PC-3 (cell line): Measurements from ENCODE around the gene HCN3. TPM values are rescaled to one million over a fixed set of nuclear protein-coding genes. Genes with fewer than 3 reads are reported as not detected.

Experiments used
- ATAC-seq: fragments of 200-7000 bp; cut with Tn5 transposase; 2 replicates; pipeline ENCODE4 v1.9.1; 2020; ENCODE audit warnings: mild to moderate bottlenecking, moderate library complexity
- BruUV-seq: library from RNA; stranded (reverse); fragments of 400-500 nt; replicated peaks from 2 replicates; lab custom pipeline; 2021; lab: Mats Ljungman, UMichigan
- CTCF ChIA-PET: fragments of 300-600 bp; sonication (Branson Sonifier 250); formaldehyde crosslinking; loops from one replicate; lab custom pipeline; 2022; ENCODE audit warnings: antibody characterized with exemption; lab: Charles Lee
- POLR2A ChIA-PET: fragments of 300-600 bp; sonication (Branson Sonifier 250); formaldehyde crosslinking; loops from one replicate; lab custom pipeline; 2022; ENCODE audit warnings: antibody characterized with exemption; ENCODE audit not compliant: unreplicated experiment; lab: Charles Lee
- DNase-seq: peaks from one replicate; pipeline ENCODE4 v3.0.0-alpha.2; 2015
- H2AFZ ChIP-seq: fragments of 300-600 bp; sonication (generic); 2 replicates; pipeline ENCODE4 v1.6.0; 2016; ENCODE audit warnings: antibody characterized with exemption, low read length
- H3F3A ChIP-seq: fragments of 300-600 bp; sonication (generic); one replicate; pipeline ENCODE4 v1.6.0; 2017; ENCODE audit warnings: antibody characterized with exemption, low read length, control low read depth, mild to moderate bottlenecking; ENCODE audit not compliant: unreplicated experiment
- H3K27ac ChIP-seq: fragments of 300-600 bp; sonication (generic); 2 replicates; pipeline ENCODE4 v1.5.1; 2016; ENCODE audit warnings: mild to moderate bottlenecking, low read length
- H3K27me3 ChIP-seq: fragments of 300-600 bp; sonication (generic); 2 replicates; pipeline ENCODE4 v1.6.1; 2016; ENCODE audit warnings: low read length, mixed read lengths
- H3K36me3 ChIP-seq: fragments of 300-600 bp; sonication (generic); 2 replicates; pipeline ENCODE4 v1.6.1; 2016; ENCODE audit warnings: low read depth, mixed run types, low read length, mixed read lengths
- H3K4me1 ChIP-seq: fragments of 300-600 bp; sonication (generic); 2 replicates; pipeline ENCODE4 v1.5.1; 2016; ENCODE audit warnings: low read length; ENCODE audit not compliant: insufficient read depth
- H3K4me2 ChIP-seq: fragments of 300-600 bp; sonication (generic); 2 replicates; pipeline ENCODE4 v1.6.0; 2016; ENCODE audit warnings: low read length
- H3K4me3 ChIP-seq: fragments of 300-600 bp; sonication (generic); 2 replicates; pipeline ENCODE4 v1.5.1; 2016; ENCODE audit warnings: mild to moderate bottlenecking, low read length, mixed read lengths
- H3K79me2 ChIP-seq: fragments of 300-600 bp; sonication (generic); 2 replicates; pipeline ENCODE4 v1.6.1; 2017; ENCODE audit warnings: low read length, mixed read lengths
- H3K9ac ChIP-seq: fragments of 300-600 bp; sonication (generic); 2 replicates; pipeline ENCODE4 v1.6.0; 2016; ENCODE audit warnings: mild to moderate bottlenecking, low read length
- H3K9me2 ChIP-seq: fragments of 300-600 bp; sonication (generic); replicated peaks from 2 replicates; pipeline ENCODE4 v1.6.1; 2016; ENCODE audit warnings: mixed run types, low read length, mixed read lengths
- H3K9me3 ChIP-seq: fragments of 300-600 bp; sonication (generic); 2 replicates; pipeline ENCODE4 v1.6.1; 2016; ENCODE audit warnings: low read length, mixed read lengths
- H4K20me1 ChIP-seq: fragments of 300-600 bp; sonication (generic); 2 replicates; pipeline ENCODE4 v1.6.1; 2016; ENCODE audit warnings: low read length, mixed read lengths
- EZH2 ChIP-seq: fragments of 300-600 bp; sonication (generic); IDR thresholded peaks from one replicate; pipeline ENCODE4 v1.6.1; 2017; ENCODE audit warnings: antibody characterized with exemption, mild to moderate bottlenecking, low read length; ENCODE audit not compliant: unreplicated experiment
- EZH2phosphoT487 ChIP-seq: fragments of 300-600 bp; sonication (generic); IDR thresholded peaks from 2 replicates; pipeline ENCODE4 v1.6.1; 2018; ENCODE audit warnings: mild to moderate bottlenecking, antibody characterized with exemption, low read length, borderline replicate concordance
- intact Hi-C: fragments of 100-400 bp; cut with micrococcal nuclease; formaldehyde crosslinking; loops from 2 replicates; pipeline ENCODE4 v1.9.0; 2023
- total RNA-seq: library from RNA; depleted of rRNA; stranded (reverse); fragments of >200 nt; gene quantifications from 2 replicates; pipeline ENCODE4 v1.2.3, GENCODE V29; 2014
- TF ChIP-seq, protein P1 (sequence below): fragments of 300-600 bp; sonication (generic); conservative IDR thresholded peaks from 2 replicates; pipeline ENCODE4 v1.5.1; 2017; ENCODE audit warnings: antibody characterized with exemption, low read depth, mild to moderate bottlenecking, low read length

Gene HCN3
- total RNA-seq, 1 experiment from 2014 or later, result 1.9 TPM

DNA sequence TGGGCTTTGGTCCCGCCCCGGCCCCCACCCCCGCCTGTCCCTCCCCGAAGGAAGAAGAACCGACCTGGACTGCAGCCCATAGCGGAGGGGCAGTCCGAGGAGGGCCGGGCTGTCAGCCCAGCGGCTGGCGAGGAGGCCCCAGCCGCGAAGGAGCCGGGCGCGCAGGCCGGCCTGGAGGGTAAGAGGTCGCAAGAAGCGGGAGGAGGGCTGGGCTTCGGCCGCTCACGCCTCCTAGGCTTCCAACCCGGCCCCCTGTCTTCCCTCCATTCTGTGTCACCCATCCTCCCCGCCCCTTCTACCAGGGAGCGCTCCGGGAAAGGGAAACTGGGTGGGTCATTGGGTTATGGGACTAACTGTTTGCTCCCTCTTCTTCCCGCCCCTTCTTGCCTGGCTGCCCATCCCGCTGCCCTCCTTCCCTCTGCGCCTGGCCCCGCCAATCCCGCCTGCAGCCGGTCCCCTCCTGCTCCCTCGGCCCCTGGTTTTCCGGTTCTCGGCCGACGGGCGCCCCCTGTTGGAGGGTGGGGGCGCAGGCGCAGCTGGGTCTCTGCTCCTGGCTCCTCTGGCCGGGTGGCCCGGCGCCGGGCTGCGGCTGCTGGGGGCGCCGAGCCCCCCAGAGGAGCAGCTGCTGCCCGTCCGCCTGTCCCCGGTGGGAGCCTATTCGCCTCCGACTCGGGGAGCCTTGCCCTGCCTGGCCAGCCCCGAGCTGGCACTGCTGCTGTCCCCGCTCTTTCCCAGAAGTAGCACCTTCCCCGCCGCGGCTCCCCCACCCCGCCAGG lies 45.9 kb downstream of the HCN3 start:
- Histone ChIP-seq H3K9me2 (no peaks in the 10 kb centered on the region), H3F3A (no peaks in the 10 kb centered on the region), H3K79me2 (peaks cover 29% of the 10 kb centered on the region), H3K4me1 (peaks cover 21% of the 10 kb centered on the region), H3K4me2 (peak overlapping the region; percentile 93), H3K27ac (peak overlapping the region; percentile 83), H3K9me3 (no peaks in the 10 kb centered on the region), H3K4me3 (peak overlapping the region; percentile 80), H4K20me1 (no peaks in the 10 kb centered on the region), H2AFZ (peak overlapping the region; percentile 92), H3K9ac (peak overlapping the region; percentile 84), H3K36me3 (peaks cover 22% of the 10 kb centered on the region), H3K27me3 (no peaks in the 10 kb centered on the region)
- ATAC-seq (peak; percentile 40), DNase-seq (peak; percentile 95)
- no peak for TF ChIP-seq EZH2
- TF ChIP-seq, protein P1, sequence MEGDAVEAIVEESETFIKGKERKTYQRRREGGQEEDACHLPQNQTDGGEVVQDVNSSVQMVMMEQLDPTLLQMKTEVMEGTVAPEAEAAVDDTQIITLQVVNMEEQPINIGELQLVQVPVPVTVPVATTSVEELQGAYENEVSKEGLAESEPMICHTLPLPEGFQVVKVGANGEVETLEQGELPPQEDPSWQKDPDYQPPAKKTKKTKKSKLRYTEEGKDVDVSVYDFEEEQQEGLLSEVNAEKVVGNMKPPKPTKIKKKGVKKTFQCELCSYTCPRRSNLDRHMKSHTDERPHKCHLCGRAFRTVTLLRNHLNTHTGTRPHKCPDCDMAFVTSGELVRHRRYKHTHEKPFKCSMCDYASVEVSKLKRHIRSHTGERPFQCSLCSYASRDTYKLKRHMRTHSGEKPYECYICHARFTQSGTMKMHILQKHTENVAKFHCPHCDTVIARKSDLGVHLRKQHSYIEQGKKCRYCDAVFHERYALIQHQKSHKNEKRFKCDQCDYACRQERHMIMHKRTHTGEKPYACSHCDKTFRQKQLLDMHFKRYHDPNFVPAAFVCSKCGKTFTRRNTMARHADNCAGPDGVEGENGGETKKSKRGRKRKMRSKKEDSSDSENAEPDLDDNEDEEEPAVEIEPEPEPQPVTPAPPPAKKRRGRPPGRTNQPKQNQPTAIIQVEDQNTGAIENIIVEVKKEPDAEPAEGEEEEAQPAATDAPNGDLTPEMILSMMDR, result peak; percentile 92
- TF ChIP-seq EZH2phosphoT487, result no peak
- POLR2A ChIA-PET, result interaction anchor here (0.6 to 1.3 kb wide), 7 partner anchors 46 to 130 kb away, joined by 3 to 6 read pairs (median 3); partner anchors contain the start of genes CLK2, ENTREP3, HCN3 and SCAMP3
- CTCF ChIA-PET, result interaction anchor here (0.7 to 1.7 kb wide), 6 partner anchors 46 to 181 kb away, joined by 3 to 14 read pairs (median 4); partner anchors contain the start of genes CLK2 and HCN3
- BruUV-seq, result no TSS peak
- intact Hi-C loops, result loop anchor here (1.0 kb wide), 4 partner anchors 15 to 325 kb away; partner anchors contain the start of genes ENTREP3, FDPS and HCN3

DNA sequence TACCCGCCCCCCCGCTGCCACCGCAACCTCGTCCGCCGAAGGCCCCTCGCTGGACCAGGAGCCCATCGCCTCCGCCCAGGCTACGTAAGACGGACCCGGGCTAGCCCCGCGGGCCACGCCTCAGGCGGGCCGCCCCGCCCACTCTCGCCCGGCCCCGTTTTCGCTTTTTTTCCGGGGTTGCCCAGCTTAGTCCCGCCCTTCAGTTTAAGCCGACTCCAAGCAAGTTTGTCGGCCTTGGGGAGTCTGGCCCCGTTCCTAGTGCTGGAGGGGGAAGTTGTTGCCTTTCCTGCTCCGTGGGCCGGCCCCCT lies 46.4 kb downstream of the HCN3 start:
- peak overlapping the region; percentile 92 for H2AFZ ChIP-seq
- H3K36me3 ChIP-seq, result peaks cover 20% of the 10 kb centered on the region
- no peaks in the 10 kb centered on the region for H4K20me1 ChIP-seq
- CTCF ChIA-PET, result interaction anchor here (0.9 to 1.7 kb wide), 5 partner anchors 47 to 181 kb away, joined by 3 to 14 read pairs (median 5); partner anchors contain the start of genes CLK2 and HCN3
- no peaks in the 10 kb centered on the region for H3K9me3 ChIP-seq
- H3K27ac ChIP-seq, result peak overlapping the region; percentile 83
- peaks cover 29% of the 10 kb centered on the region for H3K79me2 ChIP-seq
- no TSS peak for BruUV-seq
- H3K9me2 ChIP-seq, result no peaks in the 10 kb centered on the region
- POLR2A ChIA-PET, result interaction anchor here (0.6 to 1.3 kb wide), 5 partner anchors 46 to 328 kb away, joined by 3 to 6 read pairs (median 4); partner anchors contain the start of genes CLK2, ENTREP3, HCN3 and SCAMP3
- peaks cover 21% of the 10 kb centered on the region for H3K4me1 ChIP-seq
- ATAC-seq (peak; percentile 47), DNase-seq (peak; percentile 92)
- H3F3A ChIP-seq, result no peaks in the 10 kb centered on the region
- TF ChIP-seq EZH2phosphoT487 (no peak), EZH2 (no peak)
- TF ChIP-seq, protein P1, result no peak
- intact Hi-C loops, result loop anchor here (1.0 to 2.0 kb wide), 5 partner anchors 15 to 325 kb away; partner anchors contain the start of genes ENTREP3, FDPS, HCN3 and THBS3
- H3K4me2 ChIP-seq, result peak overlapping the region; percentile 93
- peak overlapping the region; percentile 84 for H3K9ac ChIP-seq
- H3K4me3 ChIP-seq, result peak overlapping the region; percentile 80
- H3K27me3 ChIP-seq, result no peaks in the 10 kb centered on the region
